ENCODE measurements around the gene CDK16.
"Not testable (repeated sequence)": the region's sequence is repeated elsewhere in the genome, so short reads cannot be mapped to it uniquely, and the experiment has no call there.

CDK16 gene

DNA sequence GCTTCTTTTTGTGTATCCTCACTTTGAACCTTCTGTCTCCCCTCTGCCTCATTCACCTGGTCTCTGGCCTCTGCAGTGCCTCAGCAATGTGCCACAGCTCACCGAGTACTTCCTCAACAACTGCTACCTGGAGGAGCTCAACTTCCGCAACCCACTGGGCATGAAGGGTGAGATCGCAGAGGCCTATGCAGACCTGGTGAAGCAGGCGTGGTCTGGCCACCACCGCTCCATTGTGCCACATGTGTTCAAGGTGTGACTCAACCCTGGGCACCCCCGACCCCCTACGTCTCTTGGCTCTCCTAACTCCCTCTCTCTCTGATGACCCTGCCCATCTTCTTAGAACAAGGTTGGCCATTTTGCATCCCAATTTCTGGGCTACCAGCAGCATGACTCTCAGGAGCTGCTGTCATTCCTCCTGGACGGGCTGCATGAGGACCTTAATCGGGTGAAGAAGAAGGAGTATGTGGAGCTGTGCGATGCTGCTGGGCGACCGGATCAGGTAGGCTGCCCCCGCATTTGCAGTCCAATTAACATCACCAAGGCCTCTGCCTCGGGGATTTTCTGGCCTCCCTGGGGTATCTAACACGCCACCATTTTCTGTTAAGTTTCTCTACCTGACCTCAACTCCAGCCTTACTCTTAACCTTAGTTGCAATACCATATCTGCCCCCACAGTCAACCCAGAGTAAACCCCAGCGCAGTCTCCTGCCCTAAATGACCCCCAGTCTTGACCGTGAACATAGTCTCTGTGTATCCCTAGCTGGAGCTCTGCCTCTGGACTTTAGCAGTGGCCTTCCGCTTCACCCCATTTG, 22.9 kb downstream of the CDK16 start:
- Histone ChIP-seq H3K4me1 (ENCODE audit: control insufficient read depth, insufficient read depth, low read length, poor library complexity, severe bottlenecking) (no peaks in the 10 kb centered on the region), H3K36me3 (ENCODE audit: control insufficient read depth, insufficient read depth, low read length) (peaks cover 58% of the 10 kb centered on the region), H3K4me3 (ENCODE audit: extremely low read depth, insufficient read depth, low read length, poor library complexity, severe bottlenecking) (no peak overlapping the region), H3K9me3 (ENCODE audit: control insufficient read depth, low read length) (no peaks in the 10 kb centered on the region), H3K27ac (ENCODE audit: low read depth, low read length, severe bottlenecking) (no peak overlapping the region)
- 98% methylated on average over 10 to 12 of the region's 18 CpGs for WGBS, 2 experiments (ENCODE audit: insufficient coverage in 2 of 2)

DNA sequence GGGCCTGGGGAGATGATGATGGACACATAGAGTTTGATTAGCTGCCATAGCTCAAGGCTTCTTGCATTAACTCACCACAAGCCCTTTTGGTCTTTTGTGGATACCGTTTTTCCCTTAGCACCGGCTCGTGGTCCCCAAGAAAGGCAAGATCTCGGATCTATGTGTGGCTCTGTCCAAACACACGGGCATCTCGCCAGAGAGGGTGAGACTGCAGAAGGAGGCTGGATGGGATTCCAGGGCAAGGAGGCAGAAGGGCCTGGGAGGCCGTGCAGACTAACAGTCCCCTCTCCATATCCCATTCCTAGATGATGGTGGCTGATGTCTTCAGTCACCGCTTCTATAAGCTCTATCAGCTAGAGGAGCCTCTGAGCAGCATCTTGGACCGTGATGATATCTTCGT, 23.8 kb downstream of the CDK16 start:
- WGBS, 2 experiments (ENCODE audit: insufficient coverage in 2 of 2) = 94% methylated on average over 6 of the region's 10 CpGs; no CpG with 5 or more reads in 1 of the 2 experiments
- Histone ChIP-seq H3K4me1 (ENCODE audit: control insufficient read depth, insufficient read depth, low read length, poor library complexity, severe bottlenecking) (no peaks in the 10 kb centered on the region), H3K9me3 (ENCODE audit: control insufficient read depth, low read length) (no peaks in the 10 kb centered on the region), H3K4me3 (ENCODE audit: extremely low read depth, insufficient read depth, low read length, poor library complexity, severe bottlenecking) (no peak overlapping the region), H3K36me3 (ENCODE audit: control insufficient read depth, insufficient read depth, low read length) (peaks cover 61% of the 10 kb centered on the region), H3K27ac (ENCODE audit: low read depth, low read length, severe bottlenecking) (no peak overlapping the region)

DNA sequence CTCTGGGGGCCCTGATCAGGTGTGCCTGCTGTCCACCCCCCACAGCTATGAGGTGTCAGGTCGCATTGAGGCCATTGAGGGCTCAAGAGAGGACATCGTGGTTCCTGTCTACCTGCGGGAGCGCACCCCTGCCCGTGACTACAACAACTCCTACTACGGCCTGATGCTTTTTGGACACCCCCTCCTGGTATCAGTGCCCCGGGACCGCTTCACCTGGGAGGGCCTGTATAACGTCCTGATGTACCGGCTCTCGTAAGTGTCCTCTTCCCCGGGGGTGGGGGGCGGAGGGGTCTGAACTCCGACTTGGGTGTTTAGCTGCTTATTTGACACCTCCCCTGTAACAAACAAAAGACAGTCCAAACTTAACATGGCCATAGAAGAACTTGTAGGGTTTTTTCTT, 24.9 kb downstream of the CDK16 start:
- H3K4me1 ChIP-seq (ENCODE audit: control insufficient read depth, insufficient read depth, low read length, poor library complexity, severe bottlenecking) = no peaks in the 10 kb centered on the region
- no peaks in the 10 kb centered on the region for H3K9me3 ChIP-seq (ENCODE audit: control insufficient read depth, low read length)
- H3K36me3 ChIP-seq (ENCODE audit: control insufficient read depth, insufficient read depth, low read length) = peaks cover 62% of the 10 kb centered on the region
- no peak overlapping the region for H3K27ac ChIP-seq (ENCODE audit: low read depth, low read length, severe bottlenecking)
- no peak overlapping the region for H3K4me3 ChIP-seq (ENCODE audit: extremely low read depth, insufficient read depth, low read length, poor library complexity, severe bottlenecking)
- WGBS, 2 experiments (ENCODE audit: insufficient coverage in 2 of 2) = 94 to 100% methylated on average over 3 to 8 of the region's 14 CpGs

DNA sequence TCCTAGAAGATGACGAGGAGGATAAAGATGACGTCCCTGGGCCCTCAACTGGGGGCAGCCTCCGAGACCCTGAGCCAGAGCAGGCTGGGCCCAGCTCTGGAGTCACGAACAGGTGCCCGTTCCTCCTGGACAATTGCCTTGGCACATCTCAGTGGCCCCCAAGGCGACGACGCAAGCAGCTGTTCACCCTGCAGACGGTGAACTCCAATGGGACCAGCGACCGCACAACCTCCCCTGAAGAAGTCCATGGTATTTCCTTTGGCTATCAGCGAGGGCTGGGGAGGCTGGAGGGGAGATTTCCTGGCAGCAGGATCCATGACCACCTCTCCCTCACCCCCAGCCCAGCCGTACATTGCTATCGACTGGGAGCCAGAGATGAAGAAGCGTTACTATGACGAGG, 26.2 kb downstream of the CDK16 start:
- no peak overlapping the region for H3K27ac ChIP-seq (ENCODE audit: low read depth, low read length, severe bottlenecking)
- 94 to 96% methylated on average over 5 to 11 of the region's 16 CpGs for WGBS, 2 experiments (ENCODE audit: insufficient coverage in 2 of 2)
- H3K36me3 ChIP-seq (ENCODE audit: control insufficient read depth, insufficient read depth, low read length) = peaks cover 56% of the 10 kb centered on the region
- no peaks in the 10 kb centered on the region for H3K9me3 ChIP-seq (ENCODE audit: control insufficient read depth, low read length)
- no peaks in the 10 kb centered on the region for H3K4me1 ChIP-seq (ENCODE audit: control insufficient read depth, insufficient read depth, low read length, poor library complexity, severe bottlenecking)
- H3K4me3 ChIP-seq (ENCODE audit: extremely low read depth, insufficient read depth, low read length, poor library complexity, severe bottlenecking) = no peak overlapping the region

DNA sequence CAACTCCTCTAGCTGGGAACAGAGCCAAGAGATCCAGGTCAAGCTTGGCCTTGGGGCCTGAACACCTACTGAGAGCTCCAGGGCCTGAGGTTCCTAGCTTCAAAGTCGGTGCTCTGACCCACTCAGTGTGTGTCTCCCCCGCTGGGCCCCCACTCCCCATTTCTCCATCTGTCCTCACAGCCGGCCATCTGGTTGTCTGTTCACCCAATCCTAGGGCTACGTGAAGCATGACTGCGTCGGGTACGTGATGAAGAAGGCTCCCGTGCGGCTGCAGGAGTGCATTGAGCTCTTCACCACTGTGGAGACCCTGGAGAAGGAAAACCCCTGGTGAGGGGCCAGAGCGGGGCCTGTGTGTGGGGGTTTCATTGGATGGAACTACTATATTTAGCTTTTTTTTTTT, 26.7 kb downstream of the CDK16 start:
- WGBS, 2 experiments (ENCODE audit: insufficient coverage in 2 of 2) = 90% methylated on average over 2 of the region's 10 CpGs; no CpG with 5 or more reads in 1 of the 2 experiments
- no peaks in the 10 kb centered on the region for H3K9me3 ChIP-seq (ENCODE audit: control insufficient read depth, low read length)
- H3K27ac ChIP-seq (ENCODE audit: low read depth, low read length, severe bottlenecking) = no peak overlapping the region
- peaks cover 51% of the 10 kb centered on the region for H3K36me3 ChIP-seq (ENCODE audit: control insufficient read depth, insufficient read depth, low read length)
- H3K4me1 ChIP-seq (ENCODE audit: control insufficient read depth, insufficient read depth, low read length, poor library complexity, severe bottlenecking) = no peaks in the 10 kb centered on the region
- no peak overlapping the region for H3K4me3 ChIP-seq (ENCODE audit: extremely low read depth, insufficient read depth, low read length, poor library complexity, severe bottlenecking)

DNA sequence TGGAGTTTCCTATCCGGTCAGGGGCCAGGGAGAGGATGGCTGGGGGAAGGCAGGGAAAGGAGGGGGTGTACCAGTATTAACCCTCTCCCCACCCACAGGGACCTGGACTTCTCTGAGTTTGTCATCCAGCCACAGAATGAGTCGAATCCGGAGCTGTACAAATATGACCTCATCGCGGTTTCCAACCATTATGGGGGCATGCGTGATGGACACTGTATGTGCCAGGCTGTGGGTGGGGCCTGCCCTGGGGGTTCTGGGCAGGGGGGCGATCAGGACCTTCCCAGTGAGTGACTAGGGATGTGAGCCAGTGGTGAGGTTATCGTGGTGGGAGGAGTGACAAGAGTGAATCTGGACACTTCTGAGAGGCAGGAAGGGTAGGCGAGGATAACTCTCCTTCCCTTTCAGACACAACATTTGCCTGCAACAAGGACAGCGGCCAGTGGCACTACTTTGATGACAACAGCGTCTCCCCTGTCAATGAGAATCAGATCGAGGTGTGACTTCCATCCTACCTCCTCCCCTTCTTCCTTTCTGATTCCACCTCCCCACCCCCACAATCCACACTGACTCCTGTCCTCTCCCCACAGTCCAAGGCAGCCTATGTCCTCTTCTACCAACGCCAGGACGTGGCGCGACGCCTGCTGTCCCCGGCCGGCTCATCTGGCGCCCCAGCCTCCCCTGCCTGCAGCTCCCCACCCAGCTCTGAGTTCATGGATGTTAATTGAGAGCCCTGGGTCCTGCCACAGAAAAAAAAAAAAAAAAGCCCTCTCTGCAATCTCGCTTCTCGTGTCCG, 28.9 kb downstream of the CDK16 start:
- Histone ChIP-seq H3K27ac (ENCODE audit: low read depth, low read length, severe bottlenecking) (no peak overlapping the region), H3K4me1 (ENCODE audit: control insufficient read depth, insufficient read depth, low read length, poor library complexity, severe bottlenecking) (no peaks in the 10 kb centered on the region), H3K4me3 (ENCODE audit: extremely low read depth, insufficient read depth, low read length, poor library complexity, severe bottlenecking) (no peak overlapping the region), H3K9me3 (ENCODE audit: control insufficient read depth, low read length) (no peaks in the 10 kb centered on the region), H3K36me3 (ENCODE audit: control insufficient read depth, insufficient read depth, low read length) (peaks cover 29% of the 10 kb centered on the region)
- 93 to 95% methylated on average over 7 to 8 of the region's 23 CpGs for WGBS, 2 experiments (ENCODE audit: insufficient coverage in 2 of 2)

DNA sequence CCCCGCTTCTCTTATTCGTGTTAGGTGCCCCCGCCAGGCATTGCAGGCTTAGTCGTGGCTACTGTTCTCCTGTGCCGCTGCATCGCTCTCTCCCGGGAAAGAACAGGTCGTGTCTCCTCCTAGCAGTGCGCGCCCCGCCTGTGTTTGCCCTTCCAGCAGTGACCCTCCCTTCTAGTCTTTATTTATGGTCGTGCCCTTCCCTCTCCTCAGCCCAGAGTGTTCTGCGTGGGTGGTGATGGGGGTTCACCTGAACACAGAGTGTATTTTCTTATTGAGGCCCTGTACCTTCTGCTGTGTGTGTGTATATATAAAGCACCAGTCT, 29.5 kb downstream of the CDK16 start:
- no peak overlapping the region for H3K4me3 ChIP-seq (ENCODE audit: extremely low read depth, insufficient read depth, low read length, poor library complexity, severe bottlenecking)
- H3K36me3 ChIP-seq (ENCODE audit: control insufficient read depth, insufficient read depth, low read length) = peaks cover 24% of the 10 kb centered on the region
- 87 to 95% methylated on average over 8 to 10 of the region's 13 CpGs for WGBS, 2 experiments (ENCODE audit: insufficient coverage in 2 of 2)
- no peaks in the 10 kb centered on the region for H3K9me3 ChIP-seq (ENCODE audit: control insufficient read depth, low read length)
- no peak overlapping the region for H3K27ac ChIP-seq (ENCODE audit: low read depth, low read length, severe bottlenecking)
- no peaks in the 10 kb centered on the region for H3K4me1 ChIP-seq (ENCODE audit: control insufficient read depth, insufficient read depth, low read length, poor library complexity, severe bottlenecking)

DNA sequence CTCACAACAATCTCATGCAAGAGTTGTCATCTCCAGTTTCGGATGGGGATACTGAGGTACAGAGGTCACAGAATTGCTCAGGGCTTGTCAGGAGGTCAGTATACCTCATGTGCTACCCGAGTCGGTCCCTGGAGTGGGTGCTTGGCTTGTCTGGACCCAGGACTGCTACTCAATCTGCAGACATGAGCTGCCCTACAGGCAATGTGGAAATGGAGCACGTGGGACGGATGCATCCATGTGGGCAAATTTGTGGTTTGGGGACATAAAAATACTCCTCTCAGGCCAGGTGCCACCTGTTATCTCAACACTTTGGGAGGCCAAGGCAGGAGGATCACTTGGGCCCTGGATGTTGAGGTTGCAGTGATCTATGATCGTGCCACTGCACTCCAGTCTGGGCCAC, 30.1 kb downstream of the CDK16 start:
- H3K4me1 ChIP-seq (ENCODE audit: control insufficient read depth, insufficient read depth, low read length, poor library complexity, severe bottlenecking) = no peaks in the 10 kb centered on the region
- no peaks in the 10 kb centered on the region for H3K9me3 ChIP-seq (ENCODE audit: control insufficient read depth, low read length)
- H3K36me3 ChIP-seq (ENCODE audit: control insufficient read depth, insufficient read depth, low read length) = peaks cover 21% of the 10 kb centered on the region
- no peak overlapping the region for H3K4me3 ChIP-seq (ENCODE audit: extremely low read depth, insufficient read depth, low read length, poor library complexity, severe bottlenecking)
- H3K27ac ChIP-seq (ENCODE audit: low read depth, low read length, severe bottlenecking) = no peak overlapping the region
- 100% methylated on average over 2 of the region's 6 CpGs; no CpG with 5 or more reads in 1 of the 2 experiments for WGBS, 2 experiments (ENCODE audit: insufficient coverage in 2 of 2)

DNA sequence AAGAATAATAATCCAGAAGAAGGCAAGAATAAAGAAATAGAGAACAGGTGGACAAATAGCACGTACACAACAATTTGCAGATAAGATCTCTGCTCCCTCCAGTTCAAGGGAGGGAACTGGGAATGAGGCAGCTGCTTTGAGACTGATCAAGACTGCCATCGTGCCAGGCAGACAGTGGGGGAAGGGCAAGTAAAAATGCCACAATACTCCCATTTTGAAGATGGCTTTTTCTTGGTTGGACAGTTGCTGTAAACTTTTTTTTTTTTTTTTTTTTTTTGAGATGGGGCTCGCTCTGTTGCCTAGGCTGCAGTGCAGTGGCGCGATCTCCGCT, 31.5 kb downstream of the CDK16 start:
- Histone ChIP-seq H3K27ac (ENCODE audit: low read depth, low read length, severe bottlenecking) (no peak overlapping the region), H3K4me3 (ENCODE audit: extremely low read depth, insufficient read depth, low read length, poor library complexity, severe bottlenecking) (no peak overlapping the region), H3K9me3 (ENCODE audit: control insufficient read depth, low read length) (no peaks in the 10 kb centered on the region), H3K36me3 (ENCODE audit: control insufficient read depth, insufficient read depth, low read length) (peaks cover 16% of the 10 kb centered on the region), H3K4me1 (ENCODE audit: control insufficient read depth, insufficient read depth, low read length, poor library complexity, severe bottlenecking) (no peaks in the 10 kb centered on the region)
- 100% methylated on average over 1 of the region's 6 CpGs; no CpG with 5 or more reads in 1 of the 2 experiments for WGBS, 2 experiments (ENCODE audit: insufficient coverage in 2 of 2)

DNA sequence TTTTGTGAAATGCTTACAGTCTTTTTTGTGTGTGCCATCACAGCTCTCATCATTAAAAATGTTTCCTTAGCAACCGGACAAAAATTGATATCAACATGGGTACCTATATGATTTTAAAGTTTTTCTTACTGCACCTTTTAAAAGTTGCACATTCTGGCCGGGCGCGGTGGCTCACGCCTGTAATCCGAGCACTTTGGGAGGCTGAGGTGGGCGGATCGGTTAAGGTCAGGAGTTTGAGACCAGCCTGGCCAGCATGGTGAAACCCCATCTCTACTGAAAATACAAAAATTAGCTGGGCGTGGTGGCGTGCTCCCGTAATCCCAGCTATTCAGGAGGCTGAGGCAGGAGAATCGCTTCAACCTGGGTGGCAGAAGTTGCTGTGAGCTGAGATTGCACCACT, 39.1 kb downstream of the CDK16 start:
- not testable (repeated sequence) for H3K27ac ChIP-seq (ENCODE audit: low read depth, low read length, severe bottlenecking); H3K4me3 ChIP-seq (ENCODE audit: extremely low read depth, insufficient read depth, low read length, poor library complexity, severe bottlenecking); H3K4me1 ChIP-seq (ENCODE audit: control insufficient read depth, insufficient read depth, low read length, poor library complexity, severe bottlenecking); H3K36me3 ChIP-seq (ENCODE audit: control insufficient read depth, insufficient read depth, low read length); H3K9me3 ChIP-seq (ENCODE audit: control insufficient read depth, low read length)
- 93 to 100% methylated on average over 4 to 5 of the region's 12 CpGs for WGBS, 2 experiments (ENCODE audit: insufficient coverage in 2 of 2)

All from mesodermal cell (in vitro differentiated cells).